GOT3 (cell line): ENCODE data around the gene DNAAF5.

Experiments
- DNase-seq: peaks from one replicate; lab custom pipeline; 2025; ENCODE audit warnings: mixed read lengths; lab: John Stamatoyannopoulos, UW

The DNAAF5 gene

DNA sequence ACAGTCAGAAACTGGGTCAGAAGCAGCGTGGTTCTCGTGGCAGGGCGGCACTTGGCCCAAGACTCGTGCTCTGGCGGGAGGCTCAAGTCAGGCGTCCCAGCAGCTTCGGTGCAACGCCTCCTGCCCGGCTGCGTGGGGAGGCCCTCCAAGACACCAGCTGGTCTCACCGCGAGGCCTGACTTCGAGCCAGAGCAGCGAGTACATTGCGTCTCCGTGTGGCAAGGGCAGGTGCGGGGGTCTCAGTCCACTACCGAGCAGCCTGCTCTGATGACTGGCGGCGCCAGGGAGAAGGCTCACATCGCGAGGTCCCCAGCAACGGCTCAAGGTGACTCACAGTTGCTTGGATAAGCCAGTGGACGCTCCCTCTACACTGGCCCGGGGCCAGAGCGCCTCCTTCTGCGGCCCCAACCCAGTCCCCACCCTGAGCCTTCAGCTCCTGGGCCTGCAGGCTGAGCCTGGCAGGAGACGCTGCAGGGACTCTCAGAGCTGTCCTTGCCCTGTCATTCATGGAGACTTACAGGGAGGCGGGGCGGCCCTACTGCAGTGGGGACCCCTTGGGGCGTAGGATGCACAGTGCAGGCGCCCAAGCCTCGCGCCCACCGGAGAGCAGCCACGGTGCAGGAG is 42.5 kb downstream of the DNAAF5 start:
- no peak for DNase-seq

DNA sequence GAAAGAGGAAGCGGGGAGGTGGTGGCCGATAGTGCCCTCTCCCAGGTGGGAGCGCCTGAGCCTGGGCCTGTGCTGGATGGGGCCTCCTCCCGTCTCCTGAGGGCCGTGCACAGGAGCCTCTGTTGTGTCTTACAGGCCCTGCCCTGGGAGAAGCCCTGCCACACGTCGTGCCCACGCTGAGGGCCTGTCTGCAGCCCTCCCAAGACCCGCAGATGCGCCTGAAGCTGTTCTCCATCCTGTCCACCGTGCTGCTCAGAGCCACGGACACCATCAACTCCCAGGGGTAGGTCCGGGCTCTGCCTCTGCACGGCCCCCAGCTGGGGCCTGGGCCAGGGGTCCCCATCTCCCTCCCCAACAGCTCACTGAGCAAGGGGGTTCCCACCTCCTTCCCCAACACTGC is 43.8 kb downstream of the DNAAF5 start:
- DNase-seq: no peak

DNA sequence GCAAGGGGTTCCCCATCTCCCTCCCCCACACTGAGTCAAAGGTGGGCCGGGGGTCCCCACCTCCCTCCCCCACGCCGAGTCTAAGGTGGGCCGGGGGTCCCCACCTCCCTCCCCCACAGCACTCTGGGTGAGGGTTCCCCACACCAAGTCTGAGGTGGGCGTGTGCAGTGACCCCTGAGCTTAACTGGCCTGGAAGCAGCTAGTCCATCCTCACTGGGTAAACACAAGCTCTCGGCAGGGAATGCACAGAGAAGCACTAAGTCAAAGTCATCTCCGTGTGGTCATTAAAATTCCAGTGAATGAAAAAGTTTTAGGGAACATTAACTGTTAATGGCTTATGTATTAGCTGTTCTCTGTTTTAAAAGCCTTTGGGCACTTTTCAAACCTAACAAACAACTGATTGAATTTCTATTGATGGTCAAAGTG is 44.3 kb downstream of the DNAAF5 start:
- no peak for DNase-seq

DNA sequence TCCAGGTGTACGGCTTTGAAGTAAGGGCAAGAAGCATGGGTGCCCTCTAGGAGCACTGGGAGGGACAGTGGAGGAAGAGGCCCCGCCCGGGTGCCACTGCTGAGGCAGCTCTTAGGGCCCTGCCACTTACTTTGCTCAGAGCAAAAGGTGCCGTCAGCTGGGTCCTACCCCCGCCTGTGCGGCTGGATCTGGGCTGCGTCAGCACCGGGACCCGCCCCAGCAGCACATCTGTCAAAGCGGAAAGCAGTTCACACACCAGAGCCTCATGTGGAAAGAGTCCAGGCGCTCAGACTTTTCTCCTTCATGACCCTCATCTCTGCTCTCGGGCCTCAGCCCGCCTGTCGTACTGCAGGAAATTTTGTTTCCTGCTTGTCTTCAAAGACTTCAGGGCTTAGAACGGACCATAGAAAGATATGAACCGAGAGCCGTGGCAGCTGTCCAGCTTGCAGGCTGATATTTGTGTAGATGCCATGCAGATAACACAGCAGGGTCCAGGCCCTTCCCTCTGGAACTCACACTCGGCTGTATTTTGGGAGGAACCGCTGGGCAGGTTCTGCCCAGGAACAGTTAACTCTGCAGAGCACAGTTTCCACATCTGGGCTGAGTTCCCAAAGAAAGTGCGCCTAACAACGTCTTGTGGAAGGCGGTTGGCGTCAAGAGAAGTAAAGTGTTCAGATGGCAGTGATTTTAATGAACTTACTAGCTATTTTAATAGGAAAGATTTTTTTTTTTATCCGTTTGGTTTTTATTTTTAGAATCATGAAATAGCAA is 44.9 kb downstream of the DNAAF5 start:
- no peak for DNase-seq

DNA sequence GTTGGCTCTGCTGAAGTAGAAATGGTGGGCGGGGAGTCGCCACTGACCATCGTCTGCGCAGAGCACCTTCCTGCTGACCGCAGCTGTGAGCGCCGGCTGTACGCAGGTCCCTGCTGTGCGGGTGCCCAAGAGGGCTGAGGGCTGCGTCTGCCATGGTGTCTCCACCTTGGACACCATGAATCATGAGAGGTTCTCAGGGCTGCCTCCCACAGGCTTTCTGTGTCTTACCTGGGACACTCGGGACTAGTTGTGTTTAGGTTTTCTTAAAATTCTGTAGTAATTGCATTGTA is 45.5 kb downstream of the DNAAF5 start:
- no peak for DNase-seq

DNA sequence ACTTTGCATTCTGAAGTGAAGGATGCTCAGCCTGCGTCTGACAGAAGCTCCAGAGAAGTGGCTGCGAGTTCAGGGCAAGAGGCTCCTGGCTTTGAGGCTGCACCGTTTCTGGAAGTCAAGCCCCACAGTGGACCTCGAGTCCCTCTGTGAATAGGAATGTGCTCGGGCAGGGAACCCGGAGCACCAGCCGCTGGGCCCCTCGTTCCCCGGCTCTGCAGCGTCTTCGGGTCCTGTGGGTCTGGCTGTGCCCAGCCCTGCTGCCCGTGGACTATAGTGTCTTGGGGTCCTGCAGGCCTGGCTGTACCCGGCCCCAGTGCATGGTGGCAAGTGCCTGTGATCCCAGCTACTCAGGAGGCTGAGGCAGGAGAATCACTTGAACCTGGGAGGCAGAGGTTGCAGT is 45.9 kb downstream of the DNAAF5 start:
- DNase-seq: no peak

DNA sequence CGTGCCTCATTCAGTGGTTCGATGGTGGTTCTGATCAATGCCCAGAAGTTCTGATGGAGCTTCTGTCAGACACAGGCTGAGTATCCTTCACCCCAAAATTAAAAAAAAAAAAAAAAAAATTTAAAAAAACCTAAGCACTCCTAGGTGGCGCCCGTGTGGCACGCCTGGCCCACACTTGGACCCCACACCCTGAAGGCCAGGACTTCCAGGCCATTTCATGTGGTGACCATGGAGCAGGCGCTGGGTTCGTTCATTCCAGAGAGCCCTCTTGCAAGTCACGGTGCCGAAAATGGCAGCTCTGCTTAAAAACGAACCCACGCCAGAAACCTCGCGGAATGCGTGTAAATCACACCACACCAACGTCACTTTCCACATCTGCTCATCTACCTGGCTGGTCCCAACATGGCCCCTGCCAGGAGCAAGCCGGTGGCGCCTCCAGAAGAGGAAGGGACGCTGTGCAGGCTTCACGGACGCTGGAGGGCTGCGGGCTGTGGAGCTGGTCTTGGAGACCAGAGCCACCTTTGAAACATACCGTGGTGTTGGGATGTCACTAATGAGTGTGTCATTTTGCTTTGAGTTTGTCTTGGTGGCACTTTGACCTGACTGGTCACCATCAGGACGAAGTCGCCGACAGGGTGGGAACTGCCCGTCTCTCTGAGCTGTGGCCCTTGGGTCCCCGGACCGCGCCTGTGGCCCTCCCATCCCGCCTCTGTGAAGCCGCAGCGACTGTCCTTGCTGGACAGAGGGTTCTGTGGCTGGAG is 46.5 kb downstream of the DNAAF5 start:
- DNase-seq: no peak

DNA sequence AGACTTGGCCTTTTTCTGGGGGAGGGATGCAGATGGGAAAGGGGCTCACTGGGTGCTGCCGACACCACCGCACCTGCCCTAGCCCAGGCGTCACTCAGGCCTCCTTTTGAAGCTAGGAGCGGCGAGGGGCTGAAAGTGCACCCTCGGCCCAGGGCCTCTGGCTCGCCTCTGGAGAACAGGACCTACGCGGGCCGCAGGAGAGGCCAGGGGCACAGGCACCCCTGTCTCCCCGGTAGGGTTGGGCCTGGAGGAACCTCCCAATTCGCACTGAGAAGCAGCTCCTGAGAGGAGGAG is 47.1 kb downstream of the DNAAF5 start:
- DNase-seq: no peak

DNA sequence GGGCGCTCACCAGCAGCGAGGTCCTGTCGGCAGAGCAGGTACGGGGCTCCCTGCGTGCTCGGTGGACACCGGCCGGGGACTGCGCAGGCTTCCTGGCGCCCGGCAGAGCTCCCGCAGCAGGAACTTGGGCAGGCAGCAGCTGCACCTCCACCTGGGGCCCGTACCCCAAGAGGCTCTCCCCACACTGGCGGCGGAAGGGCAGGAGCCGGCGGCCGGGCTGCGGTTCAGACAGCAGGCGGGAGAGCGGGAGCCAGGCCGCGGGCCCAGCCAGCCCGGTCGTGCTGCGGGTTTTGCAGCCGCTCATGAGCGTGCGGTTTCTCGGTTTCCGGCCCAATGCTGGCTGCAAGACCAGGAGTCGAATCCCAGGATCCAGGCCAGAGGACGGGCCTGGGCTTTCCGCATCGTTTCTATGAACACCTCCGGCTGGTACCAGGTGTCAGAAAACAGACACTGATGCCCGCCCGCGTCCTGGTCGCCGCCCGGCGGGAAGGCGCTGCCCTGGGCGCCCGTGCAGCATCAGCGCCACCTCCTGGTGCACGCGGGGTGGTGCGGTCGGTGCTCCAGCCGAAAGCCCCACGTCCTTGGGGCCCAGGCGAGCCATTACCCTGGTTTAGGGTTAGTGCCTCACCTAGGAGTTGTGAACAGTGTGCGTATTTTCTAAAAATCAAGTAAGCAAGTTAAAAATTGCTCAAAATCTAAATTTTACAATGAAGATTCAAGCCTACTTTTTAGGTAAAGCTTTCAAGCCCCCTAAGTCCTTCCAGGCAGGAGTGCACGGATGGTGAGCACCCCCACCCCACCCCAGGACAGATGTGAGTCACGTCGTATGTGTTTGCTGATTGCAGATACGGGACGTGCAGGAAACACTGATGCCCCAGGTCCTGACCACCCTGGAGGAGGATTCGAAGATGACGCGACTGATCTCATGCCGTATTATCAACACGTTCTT is 47.9 kb downstream of the DNAAF5 start:
- no peak for DNase-seq

DNA sequence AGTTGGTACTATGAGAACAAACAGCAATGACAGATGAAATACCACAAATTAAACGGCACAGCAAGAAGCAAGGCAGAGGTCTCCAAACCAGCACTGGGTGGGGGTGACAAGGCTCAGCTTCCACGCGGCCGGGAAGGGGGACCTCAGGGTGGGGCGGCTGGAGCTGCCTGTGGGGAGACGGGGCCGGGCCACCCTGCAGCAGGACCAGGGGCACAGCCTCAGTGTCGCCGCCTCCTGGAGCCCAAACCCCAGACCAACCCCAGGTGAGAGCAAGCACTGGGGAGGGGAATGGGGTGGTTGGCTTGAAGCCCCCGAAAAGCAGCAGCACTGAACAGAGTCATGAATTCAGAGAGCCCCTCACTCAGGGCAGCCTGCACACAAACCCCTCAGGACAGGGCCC is 49.9 kb downstream of the DNAAF5 start:
- DNase-seq: no peak

DNA sequence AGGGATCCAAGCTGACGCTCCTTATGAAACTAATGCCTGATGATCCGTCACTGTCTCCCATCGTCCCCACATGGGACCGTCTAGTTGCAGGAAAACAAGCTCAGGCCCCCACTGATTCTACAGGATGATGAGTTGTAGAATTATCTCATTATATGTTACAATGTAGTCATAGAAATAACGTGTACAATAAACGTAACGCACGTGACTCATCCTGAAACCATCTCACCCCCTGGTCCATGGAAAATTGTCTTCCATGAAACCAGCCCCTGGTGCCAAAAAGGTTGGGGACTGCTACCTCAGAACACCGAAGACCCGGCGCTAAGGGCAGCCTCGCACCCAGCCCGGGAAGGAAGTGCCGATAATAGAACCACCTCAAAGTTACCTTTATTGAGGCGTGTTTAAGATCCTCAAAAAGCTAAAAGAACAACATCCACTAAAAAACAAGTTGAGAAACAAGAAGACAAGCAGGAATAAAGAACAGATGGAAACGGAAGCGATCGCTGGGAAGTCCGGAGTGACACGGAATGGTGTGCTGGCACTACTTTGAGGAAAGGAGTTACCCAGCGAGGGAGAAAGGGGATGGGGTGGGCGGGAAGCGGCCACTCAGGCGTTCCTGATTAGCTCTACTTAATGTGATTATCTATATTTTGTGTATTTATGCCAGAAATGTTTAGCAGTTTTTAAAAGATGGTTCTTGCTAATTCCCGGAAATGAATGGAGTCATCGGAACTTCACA is 50.7 kb downstream of the DNAAF5 start:
- no peak for DNase-seq

DNA sequence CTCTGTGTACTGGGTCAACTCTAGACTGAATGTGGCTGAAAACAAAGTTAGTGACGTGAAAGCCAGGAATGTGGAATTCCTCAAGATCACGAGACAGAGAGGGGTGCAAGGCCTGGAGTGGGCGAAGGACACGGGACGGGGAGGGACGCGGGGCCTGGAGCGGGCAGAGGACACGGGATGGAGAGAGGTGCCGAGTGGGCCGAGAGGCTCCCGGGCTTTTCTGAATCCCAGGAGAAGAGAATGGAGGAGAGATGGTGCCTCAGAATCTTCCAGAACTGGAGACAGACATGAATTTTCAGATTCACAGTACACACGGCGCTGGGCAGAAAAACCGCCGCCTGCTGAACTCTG is 51.2 kb downstream of the DNAAF5 start:
- DNase-seq: no peak

DNA sequence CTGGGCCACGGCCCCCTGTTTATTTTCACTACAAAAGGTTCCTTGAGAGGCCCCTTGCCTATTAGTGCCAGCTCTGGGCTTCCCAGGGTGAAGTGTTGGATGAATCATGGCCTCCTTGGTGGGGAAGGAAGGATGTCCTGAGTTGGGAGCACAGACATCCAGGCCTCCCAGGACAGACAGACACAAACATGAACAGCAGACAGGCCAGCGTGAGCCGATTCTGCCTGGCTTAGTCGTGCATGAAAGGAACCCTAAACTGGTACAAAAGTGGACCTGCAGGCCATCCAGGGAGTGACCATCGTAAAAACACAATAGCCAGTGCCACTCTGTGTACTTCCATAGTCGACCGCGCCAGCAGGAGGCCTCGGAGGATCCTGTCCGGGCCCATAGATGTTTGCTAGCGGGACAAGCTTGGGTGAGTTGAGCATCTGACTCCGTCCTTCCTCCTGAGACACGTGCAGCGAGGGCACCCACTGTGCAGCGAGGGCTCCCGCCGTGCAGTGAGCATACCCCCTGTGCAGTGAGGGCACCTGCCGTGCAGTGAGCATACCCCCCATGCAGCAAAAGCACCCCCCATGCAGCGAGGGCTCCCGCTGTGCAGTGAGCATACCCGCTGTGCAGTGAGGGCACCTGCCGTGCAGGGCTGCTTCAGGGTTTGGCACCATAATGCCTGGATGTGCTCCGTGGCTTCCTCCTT is 51.9 kb downstream of the DNAAF5 start:
- no peak for DNase-seq

DNA sequence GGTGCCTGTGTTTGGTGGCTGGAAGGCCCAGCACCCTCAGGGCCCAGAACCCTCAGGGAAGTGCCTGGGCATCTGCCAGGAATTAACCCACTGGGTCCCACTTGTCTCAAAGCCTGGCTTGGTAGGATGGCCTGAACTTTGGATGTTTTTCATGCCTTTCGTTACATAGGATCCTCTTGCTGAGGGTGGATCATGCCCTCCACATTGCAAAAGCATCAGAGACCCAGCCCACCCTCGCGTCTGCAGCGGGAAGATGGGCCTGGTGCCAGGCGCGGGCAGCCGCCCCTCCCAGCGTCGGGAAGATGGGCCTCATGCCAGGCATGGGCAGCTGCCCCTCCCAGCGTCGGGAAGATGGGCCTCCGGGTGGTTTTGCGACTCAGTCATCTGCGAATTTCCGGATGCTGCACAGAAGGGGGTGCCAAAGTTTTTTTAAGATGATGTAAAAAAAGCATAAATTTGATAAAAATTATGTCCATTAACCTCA is 52.5 kb downstream of the DNAAF5 start:
- DNase-seq: no peak

DNA sequence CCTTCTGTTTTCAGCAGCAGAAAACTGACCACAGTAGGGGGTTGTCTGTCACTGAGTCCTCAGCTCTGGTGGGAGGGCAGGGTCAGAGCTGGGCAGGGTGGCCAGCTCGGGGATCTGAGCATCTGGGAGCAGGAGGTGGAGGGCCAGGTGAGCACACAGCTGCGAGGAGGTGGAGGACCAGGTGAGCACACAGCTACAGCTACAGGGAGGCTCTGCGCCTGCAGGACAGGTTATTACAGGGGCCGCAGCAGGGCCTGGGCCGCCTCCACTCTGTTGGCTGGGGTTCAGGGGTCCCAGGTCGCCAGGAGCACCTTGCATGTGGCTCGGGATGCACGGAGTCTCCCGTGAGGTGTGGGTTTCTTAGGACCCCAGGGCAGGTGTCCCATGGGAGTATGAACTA is 53.0 kb downstream of the DNAAF5 start:
- no peak for DNase-seq

DNA sequence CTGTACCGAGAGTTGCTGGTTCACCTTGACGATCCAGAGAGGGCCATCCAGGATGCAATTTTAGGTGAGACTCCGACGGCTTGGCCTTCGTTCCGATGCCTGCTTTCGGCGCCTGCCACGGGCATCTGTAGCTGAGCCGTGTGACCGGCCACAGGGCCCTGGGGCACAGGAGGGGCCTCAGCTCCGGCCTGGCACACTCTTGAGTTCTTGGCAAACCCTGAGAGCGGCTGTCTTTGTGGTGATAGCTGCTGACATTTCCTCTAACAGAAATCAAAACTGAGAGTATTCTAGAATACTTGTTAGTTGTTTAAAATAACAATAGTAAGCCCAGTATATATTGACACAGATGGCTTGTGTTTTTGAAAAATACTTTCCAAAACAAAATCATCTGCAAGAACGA is 53.6 kb downstream of the DNAAF5 start:
- DNase-seq: no peak

DNA sequence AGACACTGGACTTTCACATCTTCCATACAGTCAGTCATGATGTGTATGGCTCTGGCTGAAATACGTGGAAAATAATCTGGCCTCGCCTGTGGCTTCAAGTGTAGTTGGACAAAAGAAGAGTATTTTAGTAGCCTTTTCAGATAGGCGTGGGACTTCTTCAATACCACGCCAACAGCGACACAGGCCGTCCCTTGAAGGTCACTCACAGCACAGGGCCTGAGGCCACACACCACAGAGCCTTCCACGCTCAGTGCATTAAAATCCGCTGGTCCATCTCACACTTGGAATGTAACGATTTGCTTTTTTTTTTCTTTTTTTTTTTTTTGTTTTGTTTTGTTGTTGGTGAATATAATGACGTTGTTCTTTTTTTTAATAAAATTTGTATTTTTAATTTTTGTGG is 54.0 kb downstream of the DNAAF5 start:
- DNase-seq: no peak

DNA sequence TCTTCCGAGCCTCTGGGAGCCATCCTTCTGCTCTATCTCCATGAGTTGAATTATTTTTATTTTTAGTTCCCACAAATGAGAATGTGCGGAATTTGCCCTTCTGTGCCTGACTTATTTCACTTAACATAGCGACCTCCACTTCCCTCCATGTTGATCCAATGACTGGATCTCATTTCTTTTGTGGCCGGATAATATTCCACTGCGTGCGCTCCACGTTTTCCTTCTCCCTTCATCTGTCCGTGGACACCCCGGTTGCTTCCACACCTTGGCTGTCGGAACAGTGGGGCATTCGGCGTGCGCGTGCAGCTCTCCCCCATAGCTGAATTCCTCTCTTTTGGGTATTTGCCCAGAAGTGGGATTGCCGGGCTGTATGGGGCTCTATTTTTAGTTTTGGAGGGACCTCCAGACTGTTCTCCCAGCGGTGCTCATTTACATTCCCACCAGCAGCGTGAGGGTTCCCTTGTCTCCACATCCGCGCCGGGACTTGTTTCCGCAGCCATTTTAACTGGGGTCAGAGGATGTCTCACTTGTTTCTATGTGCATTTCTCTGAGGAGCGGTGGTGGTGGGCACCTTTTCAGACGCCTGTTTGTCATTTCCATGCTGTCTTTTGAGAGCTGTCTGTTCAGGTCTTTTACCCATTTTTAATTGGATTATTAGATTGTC is 54.8 kb downstream of the DNAAF5 start:
- no peak for DNase-seq

DNA sequence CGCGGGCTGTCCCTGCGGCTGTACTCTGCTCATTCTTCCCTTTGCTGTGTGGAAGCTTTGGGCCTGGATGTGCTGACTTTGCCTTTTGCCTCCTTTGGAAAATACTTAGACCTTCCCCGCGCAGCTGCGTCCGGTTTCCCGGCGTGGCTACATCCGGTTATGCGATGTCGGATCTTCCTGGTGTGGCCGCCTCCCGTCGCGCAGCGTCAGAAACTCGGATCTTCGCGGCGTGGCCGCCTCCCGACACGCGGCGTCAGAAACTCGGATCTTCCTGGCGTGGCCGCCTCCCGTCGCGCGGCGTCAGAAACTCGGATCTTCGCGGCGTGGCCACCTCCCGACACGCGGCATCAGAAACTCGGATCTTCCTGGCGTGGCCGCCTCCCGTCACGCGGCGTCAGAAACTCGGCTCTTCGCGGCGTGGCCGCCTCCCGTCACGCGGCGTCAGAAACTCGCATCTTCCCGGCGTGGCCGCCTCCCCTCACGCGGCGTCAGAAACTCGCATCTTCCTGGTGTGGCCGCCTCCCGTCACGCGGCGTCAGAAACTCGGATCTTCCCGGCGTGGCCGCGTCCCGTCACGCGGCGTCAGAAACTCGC is 55.5 kb downstream of the DNAAF5 start:
- no peak for DNase-seq
